Esophagus (tissue), 2 donors: ENCODE measurements around the gene SEMA3D. TPM values are rescaled to one million over a fixed set of nuclear protein-coding genes. Genes with fewer than 3 reads are reported as not detected.

Source experiments
- H3K27ac ChIP-seq, 2 donors: one replicate each; pipeline ENCODE4 v1.5.1; 2013; ENCODE audit warnings: low read depth in 2 of 2, mild to moderate bottlenecking in 2 of 2, inconsistent platforms in 1 of 2, low read length in 1 of 2, moderate library complexity in 1 of 2
- H3K27me3 ChIP-seq, 2 donors: one replicate each; pipeline ENCODE4 v1.6.1; 2013; ENCODE audit warnings: low read length in 2 of 2, control low read depth in 1 of 2, mild to moderate bottlenecking in 1 of 2; ENCODE audit not compliant: insufficient read depth in 2 of 2, control insufficient read depth in 1 of 2
- H3K36me3 ChIP-seq, 2 donors: one replicate each; pipeline ENCODE4 v1.6.1; 2013; ENCODE audit warnings: low read length in 1 of 2; ENCODE audit not compliant: control insufficient read depth in 2 of 2, insufficient read depth in 2 of 2
- H3K4me1 ChIP-seq, 2 donors: one replicate each; pipeline ENCODE4 v1.6.1; 2013; ENCODE audit warnings: low read length in 1 of 2; ENCODE audit not compliant: control insufficient read depth in 2 of 2, insufficient read depth in 2 of 2
- H3K4me3 ChIP-seq, 2 donors: one replicate each; pipeline ENCODE4 v1.5.1; 2013; ENCODE audit warnings: low read length in 2 of 2, mild to moderate bottlenecking in 2 of 2, low read depth in 1 of 2, moderate library complexity in 1 of 2
- H3K9me3 ChIP-seq, 2 donors: one replicate each; pipeline ENCODE4 v1.6.1; 2013; ENCODE audit warnings: mild to moderate bottlenecking in 2 of 2, low read depth in 1 of 2, low read length in 1 of 2, moderate library complexity in 1 of 2; ENCODE audit not compliant: control insufficient read depth in 2 of 2, insufficient read depth in 1 of 2
- WGBS, 2 donors: extraction: QIAGEN DNeasy Blood & Tissue Kit; methylation state at CpG; one replicate each; pipeline ENCODE4 v1.1.7; 2013; 5-methylcytosine and 5-hydroxymethylcytosine counted together
- polyA plus RNA-seq, 2 donors: library from polyadenylated mRNA; stranded (reverse); fragments of 200-250 nt; gene quantifications; one replicate each; pipeline ENCODE4 v1.2.3, GENCODE V29; 2013
- donor health status: healthy with polysubstance abuse.
- donor health status: Bipolar disorder and iron deficiency.

The SEMA3D gene
- polyA plus RNA-seq, 2 donors = 0.04 to 0.08 TPM

GRCh38 chr7:85095806-85096205, 91.0 kb downstream of the SEMA3D start:
- Histone ChIP-seq H3K36me3 (no peaks in the 10 kb centered on the region), H3K4me3 (no peak overlapping the region), H3K9me3 (no peaks in the 10 kb centered on the region), H3K4me1 (no peaks in the 10 kb centered on the region), H3K27ac (no peak overlapping the region), H3K27me3 (no peaks in the 10 kb centered on the region)
- WGBS, 2 donors = 70 to 73% methylated on average over 2 of the region's 2 CpGs

GRCh38 chr7:85095366-85095765, 91.5 kb downstream of the SEMA3D start:
- Histone ChIP-seq H3K36me3 (no peaks in the 10 kb centered on the region), H3K27me3 (no peaks in the 10 kb centered on the region), H3K4me3 (no peak overlapping the region), H3K27ac (no peak overlapping the region), H3K9me3 (no peaks in the 10 kb centered on the region), H3K4me1 (no peaks in the 10 kb centered on the region)
- WGBS, 2 donors = 63 to 71% methylated on average over 2 of the region's 2 CpGs

DNA sequence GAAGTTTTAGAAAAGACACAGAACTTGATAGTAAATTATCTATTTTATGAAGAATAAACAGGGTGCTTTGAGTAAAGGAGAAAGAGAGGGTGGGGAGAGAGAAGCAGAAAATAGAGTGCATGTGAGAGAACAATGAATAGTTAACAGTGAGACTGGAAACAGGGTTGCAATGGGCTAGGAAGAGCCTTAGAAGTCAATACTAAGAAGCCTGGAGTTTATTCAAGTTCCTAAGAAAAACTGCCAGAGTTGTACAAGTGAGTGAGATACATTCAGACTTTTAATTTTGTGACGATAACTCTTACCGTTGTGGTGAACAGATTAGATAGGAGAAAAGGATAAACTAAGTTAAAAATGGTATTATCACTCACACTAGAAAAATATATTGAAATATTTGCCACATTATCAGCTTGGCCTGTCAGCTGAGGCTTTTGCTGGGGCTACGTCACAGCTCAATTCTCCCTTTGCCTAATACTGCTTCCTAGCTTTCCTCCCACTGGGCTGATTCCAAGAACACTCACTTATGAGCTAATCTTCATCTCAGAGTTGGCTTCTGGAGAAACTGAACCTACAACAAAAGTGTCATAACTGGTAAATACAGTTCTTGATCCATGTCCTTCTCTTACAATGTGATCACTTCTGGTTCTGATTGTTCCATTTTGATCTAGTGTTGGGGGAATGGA, 92.7 kb downstream of the SEMA3D start:
- 70 to 76% methylated on average over 3 of the region's 3 CpGs for WGBS, 2 donors
- Histone ChIP-seq H3K36me3 (no peaks in the 10 kb centered on the region), H3K27me3 (no peaks in the 10 kb centered on the region), H3K9me3 (no peaks in the 10 kb centered on the region), H3K4me1 (no peaks in the 10 kb centered on the region), H3K27ac (no peak overlapping the region), H3K4me3 (no peak overlapping the region)

GRCh38 chr7:85091565-85091928, 95.3 kb downstream of the SEMA3D start:
- H3K4me1 ChIP-seq = no peaks in the 10 kb centered on the region
- no peak overlapping the region for H3K27ac ChIP-seq
- H3K9me3 ChIP-seq = no peaks in the 10 kb centered on the region
- H3K4me3 ChIP-seq = no peak overlapping the region
- H3K27me3 ChIP-seq = no peaks in the 10 kb centered on the region
- H3K36me3 ChIP-seq = no peaks in the 10 kb centered on the region
- WGBS, 2 donors = 71 to 72% methylated on average over 4 of the region's 4 CpGs

GRCh38 chr7:85090919-85091564, 95.8 kb downstream of the SEMA3D start:
- Histone ChIP-seq H3K9me3 (no peaks in the 10 kb centered on the region), H3K27me3 (no peaks in the 10 kb centered on the region), H3K4me3 (no peak overlapping the region), H3K36me3 (no peaks in the 10 kb centered on the region), H3K27ac (no peak overlapping the region), H3K4me1 (no peaks in the 10 kb centered on the region)
- 64 to 67% methylated on average over 3 of the region's 3 CpGs for WGBS, 2 donors

- no peaks in the 10 kb centered on the region for H3K27me3 ChIP-seq
- no peak overlapping the region for H3K27ac ChIP-seq
- H3K4me1 ChIP-seq = no peaks in the 10 kb centered on the region
- no peaks in the 10 kb centered on the region for H3K9me3 ChIP-seq
- H3K36me3 ChIP-seq = no peaks in the 10 kb centered on the region
- no peak overlapping the region for H3K4me3 ChIP-seq
- WGBS, 2 donors = 63 to 67% methylated on average over 6 of the region's 6 CpGs
These were observed 96.7 kb downstream of the SEMA3D start for GRCh38 chr7:85090143-85090542.

GRCh38 chr7:85081846-85082245, 105.0 kb downstream of the SEMA3D start:
- Histone ChIP-seq H3K27ac (no peak overlapping the region), H3K27me3 (no peaks in the 10 kb centered on the region), H3K4me3 (no peak overlapping the region), H3K36me3 (no peaks in the 10 kb centered on the region), H3K4me1 (no peaks in the 10 kb centered on the region), H3K9me3 (no peaks in the 10 kb centered on the region)
- 59 to 73% methylated on average over 1 of the region's 1 CpG for WGBS, 2 donors

- no peak overlapping the region for H3K27ac ChIP-seq
- H3K27me3 ChIP-seq = no peaks in the 10 kb centered on the region
- no peak overlapping the region for H3K4me3 ChIP-seq
- WGBS, 2 donors = 18 to 19% methylated on average over 1 of the region's 1 CpG
- H3K9me3 ChIP-seq = no peaks in the 10 kb centered on the region
- no peaks in the 10 kb centered on the region for H3K36me3 ChIP-seq
- no peaks in the 10 kb centered on the region for H3K4me1 ChIP-seq
These were observed 105.5 kb downstream of the SEMA3D start for GRCh38 chr7:85081392-85081791.

DNA sequence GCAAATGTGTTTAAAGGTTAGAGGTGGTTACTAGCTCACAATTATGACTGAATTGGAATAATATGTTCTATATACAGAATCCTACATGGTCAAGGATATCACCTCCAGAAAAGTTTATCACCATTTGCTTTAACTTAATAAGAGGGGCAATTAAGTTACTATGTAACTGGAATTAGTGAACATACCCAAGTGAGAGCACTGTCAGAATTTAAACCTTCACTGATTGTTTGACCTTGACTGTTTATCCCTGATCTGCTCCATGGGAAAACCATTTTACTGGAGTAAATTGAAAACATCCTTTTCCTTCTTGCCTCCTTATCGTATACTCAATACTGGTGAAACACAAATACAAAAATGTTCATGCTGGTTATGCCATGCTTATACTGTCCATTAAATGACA, 107.4 kb downstream of the SEMA3D start:
- Histone ChIP-seq H3K9me3 (no peaks in the 10 kb centered on the region), H3K4me3 (no peak overlapping the region), H3K27ac (no peak overlapping the region), H3K36me3 (no peaks in the 10 kb centered on the region), H3K4me1 (no peaks in the 10 kb centered on the region), H3K27me3 (no peaks in the 10 kb centered on the region)
- WGBS, 2 donors = 85 to 95% methylated on average over 1 of the region's 1 CpG

DNA sequence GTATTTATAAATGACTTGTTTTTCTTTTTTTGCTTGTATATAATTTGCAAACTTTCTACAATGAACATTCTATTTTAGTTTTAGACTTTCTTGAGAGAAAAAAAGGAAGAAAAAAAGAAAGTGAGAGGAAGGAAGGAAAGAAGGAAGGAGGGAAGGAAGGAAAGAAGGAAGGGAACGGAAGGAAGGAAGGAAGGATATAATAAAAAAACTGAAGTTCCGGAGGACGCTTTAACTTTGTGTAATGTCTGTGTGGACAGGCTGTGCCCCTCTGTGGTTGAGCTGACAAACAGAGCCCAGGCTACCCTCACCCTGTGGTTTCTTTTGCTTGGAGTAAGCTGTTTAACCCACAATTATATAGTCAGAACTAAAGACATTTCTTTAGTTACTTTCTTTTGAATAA, 108.7 kb downstream of the SEMA3D start:
- no peaks in the 10 kb centered on the region for H3K27me3 ChIP-seq
- H3K9me3 ChIP-seq = no peaks in the 10 kb centered on the region
- H3K27ac ChIP-seq = no peak overlapping the region
- WGBS, 2 donors = 64 to 69% methylated on average over 3 of the region's 3 CpGs
- H3K4me1 ChIP-seq = no peaks in the 10 kb centered on the region
- H3K4me3 ChIP-seq = no peak overlapping the region
- H3K36me3 ChIP-seq = no peaks in the 10 kb centered on the region
